Hematopoietic multipotent progenitor cell treated with erythropoietin and hydrocortisone succinate and interleukin-3 and kit ligand, for 6 days (in vitro differentiated cells): ENCODE measurements around the gene MGAT4B.
A peak's percentile ranks its signal among the peaks of the same experiment; 100 is the strongest.

Experiments used
- DNase-seq: peaks from one replicate; pipeline ENCODE4 v3.0.0-alpha.2; 2015

Gene MGAT4B

GRCh38 chr5:179805529-179806249 lies 977 bp downstream of the MGAT4B start:
- peak; percentile 63 for DNase-seq

DNA sequence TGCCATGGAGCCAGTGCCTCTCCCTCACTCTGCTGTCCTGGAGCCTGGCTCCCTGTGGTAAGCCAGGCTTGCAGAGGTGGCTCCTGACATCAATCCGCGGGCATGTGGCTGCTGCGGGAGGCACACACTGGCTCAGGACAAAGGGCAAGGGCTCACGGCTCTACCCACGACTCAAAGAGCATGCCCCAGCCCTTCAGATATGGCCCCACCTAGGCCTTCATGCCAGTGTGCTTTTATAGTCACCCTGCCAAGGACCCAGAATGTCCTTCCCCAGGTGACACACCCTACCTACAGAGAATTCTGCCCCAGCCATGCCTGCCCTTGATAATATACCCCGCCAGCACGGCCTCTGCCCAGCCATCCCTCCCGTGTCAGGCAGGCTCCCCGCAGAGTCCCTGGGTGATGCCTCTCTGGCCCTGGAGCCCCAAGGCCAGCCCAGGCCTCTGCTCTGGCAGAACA lies 1.6 kb downstream of the MGAT4B start:
- DNase-seq = peak; percentile 61

- no peak for DNase-seq
These were observed 2.1 kb downstream of the MGAT4B start for GRCh38 chr5:179804555-179804947.

- peak; percentile 92 for DNase-seq
These were observed 2.8 kb downstream of the MGAT4B start for GRCh38 chr5:179803651-179804554.

GRCh38 chr5:179802950-179803562 lies 3.6 kb downstream of the MGAT4B start:
- DNase-seq = no peak

DNA sequence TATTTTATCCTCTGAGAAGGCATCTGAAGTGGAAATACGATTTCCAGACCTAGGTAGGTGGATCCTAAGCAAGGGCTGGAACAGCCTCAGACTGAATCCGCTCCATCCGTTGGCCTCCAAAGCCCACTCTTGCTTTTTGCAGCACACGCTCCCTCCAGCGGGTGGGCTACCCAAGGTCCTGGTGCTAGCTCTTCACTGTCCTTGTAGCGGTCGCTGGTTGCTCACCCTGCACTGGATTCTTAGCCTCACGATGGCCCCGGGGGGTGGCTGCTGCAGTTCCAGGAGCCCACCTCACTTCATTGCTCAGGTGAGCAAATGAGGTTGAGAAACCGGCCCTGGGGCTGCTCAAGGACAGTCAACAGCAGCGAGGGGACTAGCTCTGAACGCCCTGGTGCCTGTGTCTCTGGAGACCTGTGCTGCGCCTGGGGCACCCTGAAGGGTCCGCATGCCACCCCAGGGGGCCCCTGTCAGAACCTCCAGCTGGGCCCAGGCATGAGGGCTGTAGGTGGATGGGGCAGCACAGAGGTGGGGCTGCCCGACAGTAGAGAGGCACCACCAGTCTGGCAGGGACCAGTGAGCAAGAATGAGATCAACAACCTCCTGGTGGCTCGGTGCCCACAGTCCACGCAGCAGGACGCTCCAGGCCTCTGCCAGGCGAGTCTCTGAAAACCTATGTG lies 4.3 kb downstream of the MGAT4B start:
- DNase-seq = no peak

DNA sequence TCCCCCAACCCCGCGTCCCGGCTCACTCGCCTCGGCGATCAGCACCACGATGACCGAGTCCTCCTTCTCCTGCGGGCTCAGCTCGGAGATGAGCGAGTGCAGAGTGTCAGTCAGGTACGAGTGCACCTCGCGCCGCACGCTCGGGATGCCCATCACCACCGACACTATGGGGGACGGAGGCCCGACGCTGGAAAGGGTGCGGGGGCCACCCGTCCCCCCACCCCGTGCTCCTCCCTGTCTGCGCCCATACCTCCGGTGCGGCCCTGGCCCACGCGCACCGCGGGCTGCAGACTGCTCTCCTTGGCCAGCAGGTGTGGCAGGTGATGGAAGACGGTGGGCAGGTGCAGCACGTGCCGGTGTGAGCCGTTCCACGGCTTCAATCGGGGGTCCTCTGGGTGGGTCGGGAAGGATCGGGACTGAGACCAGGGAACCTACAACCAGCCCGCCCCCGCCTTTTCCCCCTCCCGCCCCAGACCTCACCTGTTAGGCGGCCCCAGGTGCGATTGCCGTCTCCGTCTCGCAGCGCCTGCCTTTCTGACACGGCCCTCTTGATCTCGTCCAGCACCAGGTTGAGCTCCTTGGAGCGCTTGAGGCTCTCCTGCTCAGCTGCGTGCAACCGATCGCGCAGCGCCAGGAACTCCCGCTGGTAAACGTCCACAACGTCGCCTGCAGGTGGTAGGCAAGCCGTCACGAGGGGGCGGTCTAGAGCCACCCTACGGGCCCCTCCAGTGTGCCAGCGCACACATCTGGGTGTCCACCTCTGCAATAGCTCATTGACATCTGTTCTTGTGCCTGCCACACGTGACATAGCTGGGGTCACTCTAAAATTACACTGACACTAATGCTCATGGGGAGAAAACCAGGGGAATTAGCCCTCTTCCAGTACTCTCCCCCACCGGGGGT lies 5.1 kb downstream of the MGAT4B start:
- DNase-seq = peak; percentile 92

DNA sequence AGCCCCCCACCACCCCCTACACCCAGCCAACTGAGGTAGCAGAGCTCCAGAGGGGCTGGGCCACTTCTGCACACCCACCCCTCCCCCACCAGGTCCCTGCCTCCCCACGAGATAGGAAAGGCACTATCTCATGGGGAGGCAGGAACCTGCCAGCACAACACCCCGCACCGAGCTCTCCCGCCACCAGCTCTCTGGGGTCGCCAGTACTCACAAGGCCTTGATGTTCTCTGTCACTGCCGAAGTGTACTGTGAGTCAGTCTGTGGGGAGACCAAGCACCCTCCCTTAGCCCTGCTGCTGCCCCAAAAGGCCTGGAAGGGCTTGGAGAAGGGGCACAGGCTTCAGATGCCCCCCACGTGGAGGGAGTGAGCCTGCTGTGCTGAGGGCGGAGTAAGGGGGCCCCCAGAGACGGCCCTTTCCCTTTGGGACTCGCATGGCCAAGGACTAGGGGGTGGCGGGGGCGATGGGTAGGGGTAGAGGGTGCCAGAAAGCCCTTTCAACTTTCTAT lies 5.9 kb downstream of the MGAT4B start:
- DNase-seq = peak; percentile 69

DNA sequence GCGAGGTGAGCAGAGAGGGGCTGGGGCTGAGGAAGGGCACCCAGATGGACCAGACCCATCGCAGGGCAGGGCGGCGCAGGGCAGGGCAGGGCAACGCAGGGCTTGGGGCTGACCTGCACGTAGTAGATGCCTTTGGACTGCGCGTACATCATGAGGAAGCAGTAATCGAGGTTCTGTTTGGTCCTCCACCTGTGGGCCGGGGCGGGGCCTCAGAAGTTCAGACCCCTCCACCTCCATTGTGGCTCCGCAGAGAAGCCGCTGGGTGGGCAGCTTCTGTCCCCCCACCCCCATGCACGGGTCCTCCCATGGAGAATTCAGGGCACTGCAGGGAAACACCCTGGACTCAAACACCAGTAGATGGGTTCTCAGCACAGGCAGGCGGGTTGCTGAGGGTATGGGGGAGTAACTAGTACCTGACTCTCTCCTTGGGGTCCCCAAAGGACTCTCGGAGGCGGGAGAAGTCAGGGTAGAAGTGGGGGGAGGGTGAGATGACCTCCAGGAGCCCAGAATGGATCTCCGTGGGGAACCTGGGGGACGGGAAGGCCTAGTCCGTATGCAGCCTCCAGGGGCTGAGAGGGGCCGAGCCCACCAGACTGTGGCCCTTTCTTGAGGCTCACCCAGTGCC lies 6.5 kb downstream of the MGAT4B start:
- no peak for DNase-seq

DNA sequence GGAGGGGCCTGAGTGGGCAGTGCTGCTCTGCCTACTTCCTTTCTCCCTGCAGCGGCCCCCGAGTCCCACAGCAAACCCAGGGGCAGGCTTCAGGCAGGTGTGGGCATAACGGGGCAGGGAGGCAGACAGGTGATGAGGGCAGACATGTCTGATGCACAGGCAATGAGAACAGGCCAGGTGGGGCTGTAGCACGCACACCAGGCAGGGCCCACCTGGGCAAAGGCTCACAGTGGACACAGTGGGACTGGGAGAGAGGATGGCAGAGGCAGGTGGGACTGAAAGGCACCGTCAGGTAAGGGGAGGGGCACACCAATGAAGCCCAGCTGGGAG lies 7.1 kb downstream of the MGAT4B start:
- DNase-seq = no peak

DNA sequence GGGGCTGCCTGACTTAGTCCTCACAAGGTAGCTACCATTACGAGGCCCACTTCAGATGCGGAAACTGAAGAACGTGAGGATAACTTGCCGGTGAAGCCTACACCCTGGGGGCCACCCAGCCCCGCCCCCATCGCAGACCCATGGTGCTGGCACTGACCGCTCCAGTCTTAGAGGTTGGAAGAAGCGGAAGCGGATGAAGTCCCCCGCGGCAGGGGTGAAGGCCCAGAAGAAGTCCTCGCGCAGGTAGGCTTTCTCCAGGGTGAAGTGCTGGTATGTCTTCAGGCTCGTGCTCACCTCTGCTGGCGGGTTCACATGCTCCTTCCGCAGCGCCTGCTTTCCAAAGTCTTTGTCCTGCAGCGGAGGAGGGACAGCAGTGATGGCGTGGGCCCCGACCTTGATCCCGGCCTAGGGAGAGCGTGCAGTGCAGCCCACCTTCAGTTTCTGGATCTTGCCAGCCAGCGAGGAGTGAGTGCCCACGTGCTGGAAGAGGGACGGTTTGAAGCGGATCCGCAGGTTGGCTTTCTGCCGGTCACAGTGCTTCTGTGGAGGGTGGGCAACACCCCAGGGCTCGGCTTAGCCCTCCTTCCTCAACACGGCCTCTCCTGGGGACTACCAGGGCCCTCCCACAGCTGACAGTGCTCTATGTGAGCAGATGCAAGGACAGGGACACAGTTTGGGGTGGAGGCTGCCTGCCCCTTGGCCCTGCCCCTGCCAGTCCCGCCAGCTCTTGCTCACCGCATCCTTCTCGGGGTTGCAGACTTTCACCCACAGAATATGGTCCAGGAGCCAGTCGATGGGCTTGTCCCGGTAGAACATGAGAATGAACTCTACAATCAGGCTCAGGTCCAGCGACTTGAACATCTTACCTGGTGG lies 7.7 kb downstream of the MGAT4B start:
- DNase-seq = no peak

GRCh38 chr5:179798144-179798770 lies 8.4 kb downstream of the MGAT4B start:
- no peak for DNase-seq

DNA sequence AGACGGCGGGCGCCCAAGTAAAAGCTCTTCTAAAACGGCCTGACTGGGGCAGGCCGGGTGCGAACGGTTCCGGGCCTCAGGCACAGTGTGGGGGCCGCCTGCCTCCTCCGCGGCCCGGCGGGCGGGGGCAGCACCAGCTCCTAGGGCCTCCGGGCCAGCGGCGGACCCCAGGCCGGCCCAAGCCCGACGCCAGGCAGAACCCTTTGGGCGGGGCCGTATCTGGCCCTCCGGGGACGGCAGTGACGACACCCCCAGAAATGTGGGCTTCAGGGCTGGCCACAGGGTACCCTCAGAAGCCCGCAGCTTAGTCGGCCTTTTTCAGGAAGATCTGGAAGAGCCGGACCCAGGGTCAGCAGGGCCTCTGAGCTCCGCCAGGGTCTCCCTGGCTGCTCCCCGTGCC lies 8.9 kb downstream of the MGAT4B start:
- no peak for DNase-seq

DNA sequence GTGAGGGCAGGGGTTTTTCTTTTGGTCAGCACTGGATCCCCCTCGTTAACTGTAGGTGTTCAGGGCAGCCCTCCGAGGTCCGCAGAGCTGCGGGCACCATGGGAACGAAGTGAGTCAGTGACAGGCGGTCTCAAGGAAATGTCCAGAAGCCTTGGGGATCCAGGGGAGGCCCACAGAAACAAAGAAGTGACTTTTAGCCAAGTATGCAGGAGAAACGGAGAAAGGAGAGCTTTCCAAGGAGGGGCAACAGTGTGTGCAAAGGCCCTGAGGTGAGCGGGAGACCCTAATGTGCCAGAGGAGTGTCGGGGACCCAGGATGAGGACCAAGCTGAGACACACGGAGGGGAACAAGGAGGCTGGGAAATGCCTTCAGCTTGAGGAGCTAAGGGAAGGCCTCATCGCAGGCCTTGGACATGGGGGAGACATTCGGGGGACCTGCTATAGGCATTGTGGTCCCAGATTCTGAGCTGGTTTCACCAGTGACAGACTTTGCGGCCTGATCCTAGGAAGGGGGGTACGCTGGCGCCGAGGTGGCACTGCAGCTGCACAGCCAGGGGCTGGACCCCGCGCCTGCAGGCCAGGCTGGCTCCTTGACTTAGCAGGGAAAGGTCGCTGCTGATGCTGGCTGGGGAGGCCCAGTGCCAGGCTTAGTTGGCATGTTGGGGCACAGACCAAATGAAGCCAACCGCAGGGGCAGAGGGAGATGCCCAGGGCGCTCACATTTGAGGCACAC lies 9.6 kb downstream of the MGAT4B start:
- DNase-seq = no peak

- DNase-seq = peak; percentile 89
These were observed 10.5 kb downstream of the MGAT4B start for GRCh38 chr5:179795863-179796833.

DNA sequence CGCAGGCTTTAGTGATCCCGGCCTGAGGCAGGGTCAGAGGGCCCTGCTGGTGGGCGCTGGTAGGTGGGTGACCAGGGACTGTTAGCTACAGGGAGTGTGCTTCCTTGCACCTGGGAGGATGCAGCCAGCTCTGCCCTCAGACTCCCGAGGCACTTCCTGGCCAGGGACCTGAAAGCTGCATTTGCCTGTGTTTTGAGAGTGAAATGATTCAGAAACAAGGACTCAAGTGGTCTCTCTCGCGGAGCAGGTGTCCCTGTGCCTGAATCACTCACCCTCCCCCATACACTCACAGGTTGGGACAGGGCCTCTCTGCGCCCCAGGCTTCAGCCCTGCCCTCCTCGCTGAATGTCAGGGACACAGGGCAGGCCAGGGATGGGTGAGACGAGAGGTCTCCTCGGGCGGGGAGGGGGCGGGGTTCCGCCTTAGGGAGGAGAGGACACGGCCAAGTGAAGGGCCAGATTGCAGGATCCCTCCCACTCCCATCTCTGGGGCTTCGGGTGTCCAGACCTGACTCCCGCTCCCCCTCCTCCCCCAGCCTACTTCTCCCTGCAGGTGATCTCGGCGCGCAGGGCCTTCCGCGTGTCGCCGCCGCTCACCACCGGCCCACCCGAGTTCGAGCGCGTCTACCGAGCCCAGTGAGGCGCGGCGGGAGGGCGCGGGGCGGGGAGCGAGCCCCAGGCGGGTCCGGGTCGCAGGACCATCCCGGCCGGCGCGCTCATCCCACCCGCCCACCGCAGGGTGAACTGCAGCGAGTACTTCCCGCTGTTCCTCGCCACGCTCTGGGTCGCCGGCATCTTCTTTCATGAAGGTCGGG lies 11.4 kb downstream of the MGAT4B start:
- no peak for DNase-seq

DNA sequence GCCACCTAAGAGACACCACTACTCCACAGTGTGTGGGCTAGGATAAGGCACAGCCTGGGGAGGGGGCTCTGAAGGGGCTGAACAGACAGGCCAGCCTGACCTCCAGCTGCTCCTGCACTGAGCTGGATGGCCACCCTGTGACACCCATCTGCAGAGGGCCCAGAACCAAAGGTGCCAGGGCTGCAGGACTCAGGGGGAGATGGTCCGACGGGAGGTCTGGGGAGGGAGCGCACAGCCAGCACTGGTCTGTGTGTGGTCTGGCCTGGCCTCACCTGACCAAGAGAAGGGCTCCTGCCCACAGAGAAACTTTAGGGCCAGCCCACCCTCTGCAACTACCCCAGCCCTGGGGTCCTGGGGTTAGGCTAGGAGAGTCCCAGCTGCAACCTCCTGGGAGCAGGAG lies 12.1 kb downstream of the MGAT4B start:
- DNase-seq = no peak
